Measurements from ENCODE around the gene ATP8B1. TPM values are rescaled to one million over a fixed set of nuclear protein-coding genes. Genes with fewer than 3 reads are reported as not detected.

Gene ATP8B1
- total and polyA plus RNA-seq, 2 donors (not counting 3 experiments of a cell fraction or from before 2014, with no cell fraction given), result 49.3 to 100 TPM

GRCh38 chr18:57805117-57805516, 2.0 kb upstream of the ATP8B1 start:
- H3K9me1 ChIP-seq (replicated peaks; ENCODE audit: control insufficient read depth, extremely low read depth, insufficient read depth, low read length), result no peaks in the 10 kb centered on the region
- no peaks in the 10 kb centered on the region for H3K36me3 ChIP-seq (ENCODE audit: control insufficient read depth in 2 of 2, extremely low read depth in 1 of 2, insufficient read depth in 2 of 2, low read length in 2 of 2)
- no peak for TF ChIP-seq POLR2AphosphoS5 (IDR thresholded peaks at IDR 0.05; ENCODE audit: insufficient read depth, low read depth, low read length)
- TF ChIP-seq POLR2A (IDR thresholded peaks at IDR 0.05; ENCODE audit: low read depth, low read length), result no peak
- TF ChIP-seq GATA2 (IDR thresholded peaks at IDR 0.05; ENCODE audit: insufficient read depth, insufficient read length, low read depth, low read length), result no peak
- TF ChIP-seq JUN (IDR thresholded peaks at IDR 0.05; ENCODE audit: borderline replicate concordance, insufficient read depth, insufficient read length, low read depth), result no peak
- no TSS peak for BruUV-seq (replicated peaks)
- FAIRE-seq (no peak), DNase-seq (ENCODE audit: low read depth, low spot score) (no peak)
- H3K9me3 ChIP-seq (replicated peaks; ENCODE audit: control insufficient read depth, insufficient read depth, low read length), result no peaks in the 10 kb centered on the region
- ChIA-PET POLR2A (no interaction called here), CTCF (interaction anchor here (1.1 kb wide), 1 partner anchor 23 kb away, joined by 3 read pairs; no protein-coding TSS in a partner anchor)
- no peaks in the 10 kb centered on the region for H3K27me3 ChIP-seq (ENCODE audit: control insufficient read depth in 2 of 2, insufficient read depth in 2 of 2, low read length in 2 of 2)
- H3K79me2 ChIP-seq (ENCODE audit: control insufficient read depth, insufficient read depth, low read length), result peaks cover 23% of the 10 kb centered on the region
- no peak overlapping the region for H2AFZ ChIP-seq (ENCODE audit: low read depth, low read length)
- no peak overlapping the region for H3K9ac ChIP-seq (replicated peaks; ENCODE audit: extremely low read depth, insufficient read depth, low read length)
- H3K27ac ChIP-seq (ENCODE audit: insufficient read depth, low read depth, low read length), result no peak overlapping the region
- dilution Hi-C loops (cut with MboI; ENCODE audit: extremely low pct_ligation_motif_present, low sequenced_read_pairs), result no loop called here
- H3K4me1 ChIP-seq (ENCODE audit: control insufficient read depth, extremely low read depth, insufficient read depth, low read length), result peaks cover 53% of the 10 kb centered on the region
- no peaks in the 10 kb centered on the region for H4K20me1 ChIP-seq (replicated peaks; ENCODE audit: control insufficient read depth, extremely low read depth, insufficient read depth, low read length)
- H3K4me2 ChIP-seq (ENCODE audit: insufficient read depth, low read length), result no peak overlapping the region
- H3K4me3 ChIP-seq (replicated peaks in 1 of 3; ENCODE audit: insufficient read depth in 1 of 3, low read depth in 1 of 3, low read length in 3 of 3), result no peak overlapping the region
- intact Hi-C loops (cut with micrococcal nuclease), result no loop called here

GRCh38 chr18:57804557-57804956, 1.4 kb upstream of the ATP8B1 start:
- DNase-seq (ENCODE audit: low read depth, low spot score) (no peak), FAIRE-seq (no peak)
- Histone ChIP-seq H3K36me3 (ENCODE audit: control insufficient read depth in 2 of 2, extremely low read depth in 1 of 2, insufficient read depth in 2 of 2, low read length in 2 of 2) (no peaks in the 10 kb centered on the region), H3K27me3 (ENCODE audit: control insufficient read depth in 2 of 2, insufficient read depth in 2 of 2, low read length in 2 of 2) (no peaks in the 10 kb centered on the region), H3K4me1 (ENCODE audit: control insufficient read depth, extremely low read depth, insufficient read depth, low read length) (peaks cover 55% of the 10 kb centered on the region), H3K79me2 (ENCODE audit: control insufficient read depth, insufficient read depth, low read length) (peaks cover 28% of the 10 kb centered on the region), H3K4me2 (ENCODE audit: insufficient read depth, low read length) (no peak overlapping the region), H3K9me1 (replicated peaks; ENCODE audit: control insufficient read depth, extremely low read depth, insufficient read depth, low read length) (no peaks in the 10 kb centered on the region), H3K9me3 (replicated peaks; ENCODE audit: control insufficient read depth, insufficient read depth, low read length) (no peaks in the 10 kb centered on the region), H3K9ac (replicated peaks; ENCODE audit: extremely low read depth, insufficient read depth, low read length) (no peak overlapping the region), H3K27ac (ENCODE audit: insufficient read depth, low read depth, low read length) (no peak overlapping the region), H4K20me1 (replicated peaks; ENCODE audit: control insufficient read depth, extremely low read depth, insufficient read depth, low read length) (no peaks in the 10 kb centered on the region), H3K4me3 (replicated peaks in 1 of 3; ENCODE audit: insufficient read depth in 1 of 3, low read depth in 1 of 3, low read length in 3 of 3) (no peak overlapping the region), H2AFZ (ENCODE audit: low read depth, low read length) (no peak overlapping the region)
- ChIA-PET POLR2A (no interaction called here), CTCF (interaction anchor here (1.1 kb wide), 1 partner anchor 24 kb away, joined by 3 read pairs; no protein-coding TSS in a partner anchor)
- dilution Hi-C loops (cut with MboI; ENCODE audit: extremely low pct_ligation_motif_present, low sequenced_read_pairs) (no loop called here), intact Hi-C loops (cut with micrococcal nuclease) (loop anchor here (5.0 kb wide), 1 partner anchor 127 kb away; no protein-coding TSS in a partner anchor)
- TF ChIP-seq JUN (IDR thresholded peaks at IDR 0.05; ENCODE audit: borderline replicate concordance, insufficient read depth, insufficient read length, low read depth), result no peak
- BruUV-seq (replicated peaks), result no TSS peak

All from endothelial cell of umbilical vein (primary cell).